ENCODE measurements around the gene IARS1.

DNA sequence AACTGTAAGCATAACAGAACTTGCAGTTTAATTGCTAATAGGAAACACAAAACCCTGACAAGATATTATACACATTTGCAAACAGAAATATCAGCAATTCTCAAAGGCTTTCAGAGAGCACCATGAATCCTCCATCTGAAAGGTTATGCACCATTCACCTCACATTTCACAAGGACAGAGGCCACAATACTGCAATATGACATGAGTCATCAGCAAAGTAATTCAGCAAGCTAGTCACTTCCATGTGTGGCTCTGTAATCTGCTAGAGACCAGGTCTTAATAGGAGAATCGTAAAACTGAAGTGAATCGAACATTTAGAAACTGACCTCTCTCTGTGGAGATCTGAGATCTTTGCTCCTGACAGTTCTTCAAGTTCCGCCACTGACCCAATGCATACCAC lies 28.3 kb downstream of the IARS1 start:
- no peak for TF ChIP-seq POLR2A (IDR thresholded peaks at IDR 0.05; ENCODE audit: low read depth, low read length)
- TF ChIP-seq, protein P1, sequence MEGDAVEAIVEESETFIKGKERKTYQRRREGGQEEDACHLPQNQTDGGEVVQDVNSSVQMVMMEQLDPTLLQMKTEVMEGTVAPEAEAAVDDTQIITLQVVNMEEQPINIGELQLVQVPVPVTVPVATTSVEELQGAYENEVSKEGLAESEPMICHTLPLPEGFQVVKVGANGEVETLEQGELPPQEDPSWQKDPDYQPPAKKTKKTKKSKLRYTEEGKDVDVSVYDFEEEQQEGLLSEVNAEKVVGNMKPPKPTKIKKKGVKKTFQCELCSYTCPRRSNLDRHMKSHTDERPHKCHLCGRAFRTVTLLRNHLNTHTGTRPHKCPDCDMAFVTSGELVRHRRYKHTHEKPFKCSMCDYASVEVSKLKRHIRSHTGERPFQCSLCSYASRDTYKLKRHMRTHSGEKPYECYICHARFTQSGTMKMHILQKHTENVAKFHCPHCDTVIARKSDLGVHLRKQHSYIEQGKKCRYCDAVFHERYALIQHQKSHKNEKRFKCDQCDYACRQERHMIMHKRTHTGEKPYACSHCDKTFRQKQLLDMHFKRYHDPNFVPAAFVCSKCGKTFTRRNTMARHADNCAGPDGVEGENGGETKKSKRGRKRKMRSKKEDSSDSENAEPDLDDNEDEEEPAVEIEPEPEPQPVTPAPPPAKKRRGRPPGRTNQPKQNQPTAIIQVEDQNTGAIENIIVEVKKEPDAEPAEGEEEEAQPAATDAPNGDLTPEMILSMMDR (IDR thresholded peaks at IDR 0.05; ENCODE audit: extremely low read depth in 1 of 2, insufficient read depth in 1 of 2, low read depth in 1 of 2, low read length in 2 of 2): no peak
- TF ChIP-seq MYC (IDR thresholded peaks at IDR 0.05; ENCODE audit: low read depth, low read length): no peak
